Neural crest cell (in vitro differentiated cells): ENCODE measurements around the gene C20orf202. TPM values are rescaled to one million over a fixed set of nuclear protein-coding genes. Genes with fewer than 3 reads are reported as not detected.
"Not testable (repeated sequence)": the region's sequence is repeated elsewhere in the genome, so short reads cannot be mapped to it uniquely, and the experiment has no call there.

Experiments used
- DNase-seq: peaks from one replicate; pipeline ENCODE4 v3.0.0; 2021; ENCODE audit warnings: low read depth, mixed read lengths, low spot score
- H3K27ac Mint-ChIP-seq: one replicate; pipeline ENCODE4 v1.8.0; 2021; ENCODE audit warnings: mild to moderate bottlenecking, mixed read lengths; ENCODE audit not compliant: unreplicated experiment
- H3K27me3 Mint-ChIP-seq: 2 replicates; pipeline ENCODE4 v1.8.0; 2021; ENCODE audit warnings: low read depth, mild to moderate bottlenecking, mixed read lengths
- H3K36me3 Mint-ChIP-seq: 2 replicates; pipeline ENCODE4 v1.8.0; 2021; ENCODE audit warnings: low read depth, mild to moderate bottlenecking, mixed read lengths
- H3K4me1 Mint-ChIP-seq: 2 replicates; pipeline ENCODE4 v1.8.0; 2021; ENCODE audit warnings: mixed read lengths
- H3K4me3 Mint-ChIP-seq: one replicate; pipeline ENCODE4 v1.8.0; 2021; ENCODE audit warnings: mild to moderate bottlenecking, mixed read lengths
- H3K9me3 Mint-ChIP-seq: 2 replicates; pipeline ENCODE4 v1.8.0; 2021; ENCODE audit warnings: mixed read lengths
- CTCF ChIP-seq: fragments of 200-600 bp; sonication (generic); conservative IDR thresholded peaks from 2 replicates; pipeline ENCODE4 v1.5.0; 2021; ENCODE audit warnings: antibody characterized with exemption, mild to moderate bottlenecking
- total RNA-seq: library from RNA; stranded (reverse); gene quantifications from 2 replicates; pipeline ENCODE4 v1.2.1, GENCODE V29; 2021

Gene C20orf202
- total RNA-seq, 1 donor from 2014 or later = 0.23 TPM

DNA sequence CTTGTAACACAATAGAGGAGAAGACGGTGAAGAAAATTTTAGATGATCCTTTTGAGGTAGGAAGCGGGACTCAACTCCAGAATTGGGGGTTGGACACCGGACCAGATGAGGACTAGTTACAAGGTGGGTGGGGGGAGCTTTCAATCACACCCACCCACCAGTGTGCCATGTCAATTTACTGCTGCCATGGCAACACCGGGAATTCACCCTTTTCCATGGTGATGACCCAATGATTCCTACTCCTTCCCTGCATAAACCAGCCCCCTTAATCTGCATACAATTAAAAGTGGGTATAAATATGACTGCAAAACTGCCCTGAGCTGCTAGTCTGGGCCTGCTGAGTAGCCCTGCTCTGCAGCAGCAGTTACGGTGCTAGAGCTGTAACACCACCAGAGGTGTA, 37.3 kb downstream of the C20orf202 start:
- DNase-seq = no peak
- Mint-ChIP-seq H3K36me3 (no peaks in the 10 kb centered on the region), H3K27ac (no peak overlapping the region), H3K27me3 (peaks cover 23% of the 10 kb centered on the region), H3K9me3 (no peaks in the 10 kb centered on the region), H3K4me3 (no peak overlapping the region), H3K4me1 (peaks cover 13% of the 10 kb centered on the region)
- no peak for TF ChIP-seq CTCF

DNA sequence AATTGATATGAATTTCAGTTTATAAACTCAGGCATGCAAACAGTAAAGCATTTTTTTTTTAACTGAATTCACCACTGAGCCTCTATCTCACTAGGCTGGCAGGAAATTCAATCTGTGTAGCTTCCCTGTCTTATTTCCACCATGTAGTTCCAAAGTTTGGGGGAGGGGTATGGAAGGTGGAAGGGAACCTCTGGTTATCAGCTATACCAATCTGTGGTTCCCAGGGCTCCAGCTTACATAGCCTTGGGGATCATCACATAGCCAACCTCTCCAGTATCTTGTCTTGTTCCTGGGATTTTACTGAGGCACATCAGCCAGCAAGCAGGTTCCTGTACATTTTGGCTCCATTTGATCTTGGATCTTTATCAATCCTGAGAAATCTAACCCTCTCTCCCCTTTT, 38.2 kb downstream of the C20orf202 start:
- Mint-ChIP-seq H3K27me3 (peaks cover 19% of the 10 kb centered on the region), H3K4me3 (no peak overlapping the region), H3K4me1 (peaks cover 13% of the 10 kb centered on the region), H3K36me3 (no peaks in the 10 kb centered on the region), H3K9me3 (no peaks in the 10 kb centered on the region), H3K27ac (no peak overlapping the region)
- no peak for DNase-seq
- no peak for TF ChIP-seq CTCF

- DNase-seq = no peak
- Mint-ChIP-seq H3K9me3 (no peaks in the 10 kb centered on the region), H3K27me3 (peaks cover 18% of the 10 kb centered on the region), H3K36me3 (no peaks in the 10 kb centered on the region), H3K4me1 (peaks cover 13% of the 10 kb centered on the region), H3K27ac (no peak overlapping the region), H3K4me3 (no peak overlapping the region)
- TF ChIP-seq CTCF = no peak
These were observed 38.8 kb downstream of the C20orf202 start for GRCh38 chr20:1242099-1242498.

GRCh38 chr20:1242530-1242929, 39.3 kb downstream of the C20orf202 start:
- peaks cover 18% of the 10 kb centered on the region for H3K27me3 Mint-ChIP-seq
- H3K4me3 Mint-ChIP-seq = no peak overlapping the region
- TF ChIP-seq CTCF = no peak
- no peaks in the 10 kb centered on the region for H3K9me3 Mint-ChIP-seq
- peaks cover 13% of the 10 kb centered on the region for H3K4me1 Mint-ChIP-seq
- no peak overlapping the region for H3K27ac Mint-ChIP-seq
- H3K36me3 Mint-ChIP-seq = no peaks in the 10 kb centered on the region
- DNase-seq = no peak

DNA sequence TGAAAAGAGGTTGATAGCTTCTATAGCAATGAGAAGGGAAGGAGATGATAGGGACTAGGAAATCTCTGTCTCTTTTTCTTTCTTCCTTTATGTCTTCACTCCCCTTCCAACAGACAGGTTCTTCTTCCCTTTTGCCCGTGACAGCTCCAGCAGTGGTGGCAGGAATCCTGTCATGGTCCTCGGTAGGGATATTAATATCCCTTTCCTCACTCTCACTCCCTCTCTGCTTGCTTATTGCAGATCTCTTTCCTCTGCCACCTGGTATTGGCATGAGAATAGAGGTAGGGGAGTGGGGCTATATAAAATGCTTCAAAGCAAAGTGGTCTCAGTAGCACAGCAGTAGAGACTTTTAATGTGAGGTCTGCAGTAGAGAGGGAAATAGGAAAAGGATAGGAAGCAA, 42.3 kb downstream of the C20orf202 start:
- no peaks in the 10 kb centered on the region for H3K9me3 Mint-ChIP-seq
- TF ChIP-seq CTCF = no peak
- H3K27ac Mint-ChIP-seq = no peak overlapping the region
- no peak for DNase-seq
- H3K4me1 Mint-ChIP-seq = peaks cover 7% of the 10 kb centered on the region
- peaks cover 15% of the 10 kb centered on the region for H3K27me3 Mint-ChIP-seq
- H3K36me3 Mint-ChIP-seq = no peaks in the 10 kb centered on the region
- H3K4me3 Mint-ChIP-seq = no peak overlapping the region

DNA sequence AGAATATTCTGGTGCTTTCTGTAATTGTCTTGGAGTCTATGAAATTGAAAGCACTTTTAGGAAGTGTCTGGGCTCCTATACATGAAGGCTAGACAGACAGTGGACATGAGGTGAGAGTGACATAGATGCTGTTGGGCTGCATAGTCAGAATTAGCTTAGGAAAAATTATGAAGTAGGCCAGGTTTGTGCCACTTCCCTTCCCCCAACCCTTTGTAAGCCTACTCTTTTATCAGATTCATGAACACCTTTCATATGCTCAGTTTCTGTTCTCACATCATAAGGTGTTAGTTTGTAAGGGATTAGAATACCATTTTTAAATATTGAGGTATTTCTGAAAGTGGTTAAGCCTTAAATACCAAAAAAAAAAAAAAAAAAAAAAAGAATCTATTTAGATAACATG, 44.4 kb downstream of the C20orf202 start:
- no peak overlapping the region for H3K4me3 Mint-ChIP-seq
- peaks cover 3% of the 10 kb centered on the region for H3K9me3 Mint-ChIP-seq
- no peak overlapping the region for H3K27ac Mint-ChIP-seq
- no peak for DNase-seq
- H3K27me3 Mint-ChIP-seq = peaks cover 23% of the 10 kb centered on the region
- TF ChIP-seq CTCF = no peak
- no peaks in the 10 kb centered on the region for H3K36me3 Mint-ChIP-seq
- no peaks in the 10 kb centered on the region for H3K4me1 Mint-ChIP-seq

GRCh38 chr20:1250282-1250681, 47.0 kb downstream of the C20orf202 start:
- DNase-seq, H3K27ac Mint-ChIP-seq, H3K4me3 Mint-ChIP-seq, H3K9me3 Mint-ChIP-seq, H3K4me1 Mint-ChIP-seq, H3K36me3 Mint-ChIP-seq: not testable (repeated sequence)
- peaks cover 29% of the 10 kb centered on the region for H3K27me3 Mint-ChIP-seq
